ENCODE results near the gene KIAA1217. TPM values are rescaled to one million over a fixed set of nuclear protein-coding genes. Genes with fewer than 3 reads are reported as not detected.

The KIAA1217 gene
- total and polyA plus RNA-seq, 2 of the 4 experiments (the other 2 are of a cell fraction), result 3.4 to 4.4 TPM

DNA sequence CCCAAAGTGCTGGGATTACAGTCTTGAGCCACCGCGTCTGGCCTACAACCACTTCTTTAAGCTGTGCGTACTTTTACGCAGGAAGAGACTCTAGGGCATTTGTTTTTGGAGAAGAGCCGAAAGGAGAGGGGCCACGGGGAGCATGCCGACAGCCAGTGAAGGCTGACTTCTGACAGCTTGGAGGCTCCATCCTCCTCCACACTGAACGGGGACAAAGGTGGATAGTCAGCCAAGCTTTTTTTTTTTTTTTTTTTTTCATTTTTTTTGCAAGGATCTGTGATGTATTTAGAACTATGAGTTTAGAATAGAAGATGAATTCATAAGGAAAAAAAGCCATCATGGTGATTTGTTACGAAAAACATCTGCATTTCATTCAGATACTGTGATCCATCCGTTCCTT, 293.1 kb downstream of the KIAA1217 start:
- CTCF ChIA-PET, result no interaction called here
- Histone ChIP-seq H3K9me1 (ENCODE audit: insufficient read depth, low read length) (no peaks in the 10 kb centered on the region; the same call in 1 of the 2 replicates), H3K27ac (ENCODE audit: insufficient read depth, low read length) (no peak overlapping the region), H3K4me3 (ENCODE audit: insufficient read depth, low read depth, low read length) (no peak overlapping the region), H3K4me2 (ENCODE audit: low read depth, low read length) (no peak overlapping the region), H4K20me1 (ENCODE audit: insufficient read depth, low read length) (no peaks in the 10 kb centered on the region), H2BK120ac (ENCODE audit: low read depth, low read length) (no peak overlapping the region), H3K23ac (ENCODE audit: low read depth, low read length) (no peak overlapping the region), H2BK5ac (ENCODE audit: low read depth, low read length, poor library complexity, severe bottlenecking) (no peak overlapping the region), H3K36me3 (ENCODE audit: control insufficient read depth, insufficient read depth, low read length) (peaks cover 3% of the 10 kb centered on the region; the same call in 1 of the 2 replicates), H3K4ac (ENCODE audit: low read depth, low read length) (no peak overlapping the region), H2AK9ac (replicated peaks; ENCODE audit: low read depth, low read length, poor library complexity) (no peak overlapping the region), H3K9me3 (ENCODE audit: control insufficient read depth, insufficient read depth, low read length) (no peaks in the 10 kb centered on the region), H4K91ac (ENCODE audit: insufficient read depth, low read depth, low read length) (no peak overlapping the region), H2BK15ac (ENCODE audit: low read depth, low read length) (no peak overlapping the region), H2AK5ac (ENCODE audit: low read depth, low read length) (no peak overlapping the region), H2AFZ (replicated peaks; ENCODE audit: low read length, poor library complexity) (no peak overlapping the region), H3K56ac (ENCODE audit: extremely low read depth, insufficient read depth, low read length) (no peak overlapping the region), H3K18ac (ENCODE audit: low read depth, low read length) (no peak overlapping the region), H3K9ac (ENCODE audit: low read depth, low read length) (no peak overlapping the region), H2BK20ac (ENCODE audit: low read depth, low read length) (no peak overlapping the region), H3K27me3 (ENCODE audit: control insufficient read depth, insufficient read depth, low read length) (no peaks in the 10 kb centered on the region), H4K5ac (ENCODE audit: low read depth, low read length) (no peak overlapping the region), H3K4me1 (ENCODE audit: control insufficient read depth, insufficient read depth, low read length) (peaks cover 4% of the 10 kb centered on the region; the same call in 1 of the 2 replicates), H4K8ac (ENCODE audit: low read depth in 2 of 2, low read length in 2 of 2) (no peak overlapping the region), H3K79me1 (ENCODE audit: low read depth in 1 of 2, low read length in 2 of 2) (no peaks in the 10 kb centered on the region; a peak in 1 of 4 replicates), H3K14ac (replicated peaks; ENCODE audit: low read depth, low read length) (no peak overlapping the region)
- in situ Hi-C loops (cut with MboI; ENCODE audit: low sequenced_read_pairs) (loop anchor here (10.0 to 25.0 kb wide), 5 partner anchors 137 to 1340 kb away; no protein-coding TSS in a partner anchor), dilution Hi-C loops (cut with HindIII; ENCODE audit: low sequenced_read_pairs, unreplicated experiment) (no loop called here), intact Hi-C loops (cut with micrococcal nuclease) (loop anchor here (5.0 kb wide), 1 partner anchor 35 kb away; no protein-coding TSS in a partner anchor)
- no peak for TF ChIP-seq RCOR1 (IDR thresholded peaks at IDR 0.05; ENCODE audit: insufficient replicate concordance, low read length)
- no peak for TF ChIP-seq BHLHE40 (IDR thresholded peaks at IDR 0.05; ENCODE audit: low read depth, low read length)
- no peak for TF ChIP-seq CEBPB (IDR thresholded peaks at IDR 0.05; ENCODE audit: low read depth, low read length)
- no peak for TF ChIP-seq NFE2L2 (IDR thresholded peaks at IDR 0.05; ENCODE audit: low read depth, low read length)
- TF ChIP-seq, protein P1, sequence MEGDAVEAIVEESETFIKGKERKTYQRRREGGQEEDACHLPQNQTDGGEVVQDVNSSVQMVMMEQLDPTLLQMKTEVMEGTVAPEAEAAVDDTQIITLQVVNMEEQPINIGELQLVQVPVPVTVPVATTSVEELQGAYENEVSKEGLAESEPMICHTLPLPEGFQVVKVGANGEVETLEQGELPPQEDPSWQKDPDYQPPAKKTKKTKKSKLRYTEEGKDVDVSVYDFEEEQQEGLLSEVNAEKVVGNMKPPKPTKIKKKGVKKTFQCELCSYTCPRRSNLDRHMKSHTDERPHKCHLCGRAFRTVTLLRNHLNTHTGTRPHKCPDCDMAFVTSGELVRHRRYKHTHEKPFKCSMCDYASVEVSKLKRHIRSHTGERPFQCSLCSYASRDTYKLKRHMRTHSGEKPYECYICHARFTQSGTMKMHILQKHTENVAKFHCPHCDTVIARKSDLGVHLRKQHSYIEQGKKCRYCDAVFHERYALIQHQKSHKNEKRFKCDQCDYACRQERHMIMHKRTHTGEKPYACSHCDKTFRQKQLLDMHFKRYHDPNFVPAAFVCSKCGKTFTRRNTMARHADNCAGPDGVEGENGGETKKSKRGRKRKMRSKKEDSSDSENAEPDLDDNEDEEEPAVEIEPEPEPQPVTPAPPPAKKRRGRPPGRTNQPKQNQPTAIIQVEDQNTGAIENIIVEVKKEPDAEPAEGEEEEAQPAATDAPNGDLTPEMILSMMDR (conservative IDR thresholded peaks at IDR 0.05; ENCODE audit: low read depth, low read length), result no peak
- no peak for TF ChIP-seq RAD21 (IDR thresholded peaks at IDR 0.05; ENCODE audit: low read length)
- TF ChIP-seq CHD1 (IDR thresholded peaks at IDR 0.05; ENCODE audit: low read depth, low read length), result no peak
- TF ChIP-seq RFX5 (IDR thresholded peaks at IDR 0.05; ENCODE audit: low read depth, low read length), result no peak
- TF ChIP-seq MXI1 (IDR thresholded peaks at IDR 0.05; ENCODE audit: borderline replicate concordance, low read depth, low read length), result no peak
- TF ChIP-seq, protein P2, sequence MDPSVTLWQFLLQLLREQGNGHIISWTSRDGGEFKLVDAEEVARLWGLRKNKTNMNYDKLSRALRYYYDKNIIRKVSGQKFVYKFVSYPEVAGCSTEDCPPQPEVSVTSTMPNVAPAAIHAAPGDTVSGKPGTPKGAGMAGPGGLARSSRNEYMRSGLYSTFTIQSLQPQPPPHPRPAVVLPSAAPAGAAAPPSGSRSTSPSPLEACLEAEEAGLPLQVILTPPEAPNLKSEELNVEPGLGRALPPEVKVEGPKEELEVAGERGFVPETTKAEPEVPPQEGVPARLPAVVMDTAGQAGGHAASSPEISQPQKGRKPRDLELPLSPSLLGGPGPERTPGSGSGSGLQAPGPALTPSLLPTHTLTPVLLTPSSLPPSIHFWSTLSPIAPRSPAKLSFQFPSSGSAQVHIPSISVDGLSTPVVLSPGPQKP (IDR thresholded peaks at IDR 0.05; ENCODE audit: borderline replicate concordance, low read depth, low read length), result no peak
- TF ChIP-seq MAZ (IDR thresholded peaks at IDR 0.05; ENCODE audit: borderline replicate concordance, low read depth, low read length), result no peak
- TF ChIP-seq FOS (IDR thresholded peaks at IDR 0.05; ENCODE audit: low read depth, low read length), result no peak
- TF ChIP-seq POLR2A (IDR thresholded peaks at IDR 0.05; ENCODE audit: low read depth, low read length), result no peak
- TF ChIP-seq MAFK (IDR thresholded peaks at IDR 0.05; ENCODE audit: low read depth, low read length), result no peak
- TF ChIP-seq, protein P3, sequence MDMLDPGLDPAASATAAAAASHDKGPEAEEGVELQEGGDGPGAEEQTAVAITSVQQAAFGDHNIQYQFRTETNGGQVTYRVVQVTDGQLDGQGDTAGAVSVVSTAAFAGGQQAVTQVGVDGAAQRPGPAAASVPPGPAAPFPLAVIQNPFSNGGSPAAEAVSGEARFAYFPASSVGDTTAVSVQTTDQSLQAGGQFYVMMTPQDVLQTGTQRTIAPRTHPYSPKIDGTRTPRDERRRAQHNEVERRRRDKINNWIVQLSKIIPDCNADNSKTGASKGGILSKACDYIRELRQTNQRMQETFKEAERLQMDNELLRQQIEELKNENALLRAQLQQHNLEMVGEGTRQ (IDR thresholded peaks at IDR 0.05; ENCODE audit: low read depth, low read length), result no peak
- no peak for TF ChIP-seq SMC3 (IDR thresholded peaks at IDR 0.05; ENCODE audit: low read depth, low read length)
- ATAC-seq (ENCODE audit: low read depth) (no peak), DNase-seq (no peak)
- POLR2A ChIA-PET (ENCODE audit: unreplicated experiment), result no interaction called here
- BruUV-seq (replicated peaks), result no TSS peak
- WGBS, 2 experiments (ENCODE audit: extremely low coverage in 2 of 2, insufficient read length in 1 of 2), result no CpG with 5 or more reads among the region's 10 CpGs
